GM12874 (cell line): ENCODE data around the gene TBC1D5.

Experiments used
- CTCF ChIP-seq: IDR thresholded peaks from 2 replicates; pipeline ENCODE4 v1.5.1; 2011; ENCODE audit warnings: low read depth, mild to moderate bottlenecking, control low read depth, low read length, moderate library complexity; ENCODE audit not compliant: insufficient read depth

The TBC1D5 gene

GRCh38 chr3:17422636-17423035 is 319.8 kb downstream of the TBC1D5 start:
- no peak for TF ChIP-seq CTCF

GRCh38 chr3:17420668-17421067 is 321.8 kb downstream of the TBC1D5 start:
- no peak for TF ChIP-seq CTCF

- TF ChIP-seq CTCF: peak; percentile 57
Measured at GRCh38 chr3:17412950-17413530, 329.4 kb downstream of the TBC1D5 start.

GRCh38 chr3:17411157-17411877 is 331.1 kb downstream of the TBC1D5 start:
- no peak for TF ChIP-seq CTCF

- TF ChIP-seq CTCF: no peak
Measured at GRCh38 chr3:17407576-17407975, 334.9 kb downstream of the TBC1D5 start.

GRCh38 chr3:17404548-17404947 is 337.9 kb downstream of the TBC1D5 start:
- TF ChIP-seq CTCF: no peak

GRCh38 chr3:17402442-17402841 is 340.0 kb downstream of the TBC1D5 start:
- no peak for TF ChIP-seq CTCF
